ENCODE measurements around the gene C16orf82.

C16orf82 gene

DNA sequence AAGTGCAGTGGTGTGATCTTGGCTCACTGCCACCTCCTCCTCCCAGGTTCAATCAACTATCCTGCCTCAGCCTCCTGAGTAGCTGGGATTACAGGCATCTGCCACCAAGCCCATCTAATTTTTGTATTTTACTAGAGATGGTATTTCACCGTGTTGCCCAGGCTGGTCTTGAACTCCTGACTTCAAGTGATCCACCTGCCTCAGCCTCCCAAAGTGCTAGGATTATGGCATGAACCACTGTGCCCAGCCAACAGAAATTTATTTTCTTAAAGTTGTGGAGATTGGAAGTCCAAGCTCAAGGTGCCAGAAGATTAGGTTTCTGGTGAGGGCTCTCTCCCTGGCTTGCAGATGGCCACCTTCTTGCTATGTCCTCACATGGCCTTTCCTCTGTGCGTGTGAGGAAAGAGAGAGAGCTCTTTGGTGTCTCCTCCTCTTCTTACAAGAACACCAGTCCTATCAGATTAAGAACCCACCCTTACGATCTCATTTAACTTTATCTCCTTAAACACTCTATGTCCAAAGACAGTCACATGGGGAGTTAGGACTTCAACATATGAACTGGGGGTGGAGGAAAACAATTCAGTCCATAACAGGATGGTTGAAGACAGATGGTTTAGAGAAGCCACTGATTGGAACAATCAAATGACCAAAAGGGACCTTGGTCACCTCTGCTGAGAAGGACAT, 31.8 kb downstream of the C16orf82 start:
- DNase-seq (ENCODE audit: low read depth, low spot score), result no peak
- Histone ChIP-seq H3K36me3 (ENCODE audit: insufficient read depth, low read length) (no peaks in the 10 kb centered on the region), H3K27ac (0 out of 2 replicates have a peak overlapping the region, but pooled peaks have one; percentile 57), H3K9ac (ENCODE audit: insufficient read length) (no peak overlapping the region), H3K4me3 (no peak overlapping the region), H3K9me3 (ENCODE audit: low read depth, low read length) (no peaks in the 10 kb centered on the region; the same call in 1 of the 2 replicates)
- no peak for TF ChIP-seq EZH2 (IDR thresholded peaks at IDR 0.05)
- no peak for TF ChIP-seq FOXP2 (optimal IDR thresholded peaks at IDR 0.05; ENCODE audit: control extremely low read depth, extremely low read length, insufficient read depth)
- no peak for TF ChIP-seq POLR2AphosphoS5 (IDR thresholded peaks at IDR 0.05; ENCODE audit: borderline replicate concordance, low read depth, low read length)

DNA sequence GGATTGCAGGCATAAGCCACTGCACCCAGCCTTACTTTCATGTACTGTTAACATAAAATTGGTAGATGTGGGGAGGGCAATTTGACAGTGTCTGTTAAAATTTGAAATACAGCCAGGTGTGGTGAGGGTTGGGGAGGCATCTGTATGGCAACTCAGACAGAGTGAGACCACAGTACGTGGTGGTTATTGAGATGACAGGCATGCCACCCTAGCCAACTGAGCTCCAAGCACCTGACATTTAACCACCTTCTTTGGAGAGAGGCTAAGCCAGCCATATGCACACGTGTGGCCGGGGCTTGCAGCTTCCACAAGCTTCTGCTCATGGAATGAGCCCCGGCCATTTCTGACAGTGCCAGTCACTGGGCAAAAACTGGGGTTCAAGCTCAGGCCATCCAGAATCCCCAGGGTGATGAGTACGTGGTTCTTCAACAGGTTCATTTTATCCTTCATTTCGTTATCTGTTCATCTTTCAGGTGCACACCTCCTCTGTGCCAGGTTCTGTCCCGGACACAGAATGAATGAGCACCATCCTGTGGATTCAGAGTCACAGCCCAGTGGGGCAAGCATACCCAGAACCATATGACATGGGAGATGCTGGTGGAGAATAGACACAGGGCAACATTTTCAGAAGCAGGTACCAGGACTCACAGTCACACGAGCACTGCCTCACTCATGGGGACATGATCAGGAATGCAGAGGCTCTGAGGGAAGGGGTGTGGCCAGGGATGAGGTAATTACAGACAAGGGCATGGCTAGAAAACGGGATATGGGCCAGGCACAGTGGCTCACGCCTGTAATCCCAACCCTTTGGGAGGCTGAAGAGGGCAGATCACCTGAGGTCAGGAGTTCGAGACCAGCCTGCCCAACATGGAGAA, 36.2 kb downstream of the C16orf82 start:
- no peak for TF ChIP-seq EZH2 (IDR thresholded peaks at IDR 0.05)
- no peak for TF ChIP-seq POLR2AphosphoS5 (IDR thresholded peaks at IDR 0.05; ENCODE audit: borderline replicate concordance, low read depth, low read length)
- TF ChIP-seq FOXP2 (optimal IDR thresholded peaks at IDR 0.05; ENCODE audit: control extremely low read depth, extremely low read length, insufficient read depth), result no peak
- Histone ChIP-seq H3K4me3 (no peak overlapping the region), H3K9me3 (ENCODE audit: low read depth, low read length) (no peaks in the 10 kb centered on the region), H3K9ac (ENCODE audit: insufficient read length) (no peak overlapping the region), H3K27ac (no peak overlapping the region), H3K36me3 (ENCODE audit: insufficient read depth, low read length) (no peaks in the 10 kb centered on the region)
- no peak for DNase-seq (ENCODE audit: low read depth, low spot score)

DNA sequence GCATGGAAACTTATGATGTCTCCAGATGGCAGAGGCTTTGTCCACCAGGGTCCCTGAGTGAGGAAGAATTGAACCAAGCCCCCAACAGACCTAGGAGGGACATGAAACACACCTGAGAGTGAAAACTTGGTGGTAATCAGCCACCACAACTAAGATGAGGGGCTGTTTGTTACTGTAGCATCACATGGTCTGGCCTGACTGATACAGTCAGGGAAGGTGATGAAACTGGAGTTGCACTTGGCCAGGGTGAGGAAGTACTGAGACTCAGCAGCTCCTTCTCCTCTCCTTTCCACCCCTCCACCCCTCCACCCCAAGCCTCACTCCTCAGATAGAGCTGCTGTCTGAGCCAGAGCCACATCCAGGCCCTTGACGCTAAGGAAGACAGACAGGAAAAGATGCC, 37.2 kb downstream of the C16orf82 start:
- no peaks in the 10 kb centered on the region for H3K36me3 ChIP-seq (ENCODE audit: insufficient read depth, low read length)
- H3K9ac ChIP-seq (ENCODE audit: insufficient read length), result no peak overlapping the region
- TF ChIP-seq FOXP2 (optimal IDR thresholded peaks at IDR 0.05; ENCODE audit: control extremely low read depth, extremely low read length, insufficient read depth) (no peak), EZH2 (IDR thresholded peaks at IDR 0.05) (no peak), POLR2AphosphoS5 (IDR thresholded peaks at IDR 0.05; ENCODE audit: borderline replicate concordance, low read depth, low read length) (no peak)

DNA sequence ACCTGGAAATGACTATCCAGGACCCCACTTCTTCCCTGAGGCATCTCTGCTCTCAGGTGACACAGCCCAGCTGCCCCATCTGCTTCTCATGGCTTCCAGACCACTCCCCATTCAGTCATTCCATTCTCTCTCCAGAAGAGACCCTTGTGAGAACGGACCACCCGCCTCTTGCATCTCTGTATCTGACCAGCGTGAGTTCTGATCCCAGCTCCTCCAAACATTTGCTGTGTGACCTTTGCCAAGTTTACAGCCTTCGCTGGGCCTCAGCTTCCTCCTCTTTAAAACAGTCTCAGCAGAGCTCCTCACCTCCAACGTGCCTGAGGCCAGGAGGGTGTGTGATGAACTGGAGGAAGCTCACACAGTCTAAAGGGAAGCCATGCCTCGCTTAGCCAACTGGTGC, 39.6 kb downstream of the C16orf82 start:
- Histone ChIP-seq H3K27ac (no peak overlapping the region), H3K4me3 (no peak overlapping the region), H3K9ac (ENCODE audit: insufficient read length) (no peak overlapping the region), H3K9me3 (ENCODE audit: low read depth, low read length) (no peaks in the 10 kb centered on the region), H3K36me3 (ENCODE audit: insufficient read depth, low read length) (no peaks in the 10 kb centered on the region)
- no peak for DNase-seq (ENCODE audit: low read depth, low spot score)
- no peak for TF ChIP-seq EZH2 (IDR thresholded peaks at IDR 0.05)
- TF ChIP-seq POLR2AphosphoS5 (IDR thresholded peaks at IDR 0.05; ENCODE audit: borderline replicate concordance, low read depth, low read length), result no peak
- no peak for TF ChIP-seq FOXP2 (optimal IDR thresholded peaks at IDR 0.05; ENCODE audit: control extremely low read depth, extremely low read length, insufficient read depth)

More for the DNA sequence above, 37.2 kb downstream of the C16orf82 start:
- Histone ChIP-seq H3K9me3 (ENCODE audit: low read depth, low read length) (no peaks in the 10 kb centered on the region), H3K27ac (no peak overlapping the region), H3K4me3 (no peak overlapping the region)
- no peak for DNase-seq (ENCODE audit: low read depth, low spot score)

DNA sequence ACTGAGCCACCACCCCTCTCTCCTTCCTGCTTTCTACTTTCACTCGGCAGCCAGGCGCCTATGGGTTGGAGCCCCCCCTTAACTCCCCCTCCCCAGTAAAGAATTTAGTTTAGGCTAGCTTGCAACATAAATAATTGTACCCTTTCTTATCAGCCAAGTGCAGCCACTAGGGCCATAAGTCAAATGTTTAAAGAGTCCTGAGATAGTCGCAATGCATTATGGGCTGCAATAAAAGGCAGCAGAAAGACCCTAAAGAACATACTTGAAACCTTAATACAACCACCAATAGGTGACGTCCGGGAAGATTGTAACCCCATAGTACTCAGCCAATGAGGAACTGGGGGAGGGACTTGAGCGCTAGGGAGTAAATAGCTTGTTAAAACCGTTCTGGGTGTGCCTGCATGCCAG, 40.5 kb downstream of the C16orf82 start:
- no peaks in the 10 kb centered on the region for H3K9me3 ChIP-seq (ENCODE audit: low read depth, low read length)
- TF ChIP-seq EZH2 (IDR thresholded peaks at IDR 0.05), result no peak
- TF ChIP-seq POLR2AphosphoS5 (IDR thresholded peaks at IDR 0.05; ENCODE audit: borderline replicate concordance, low read depth, low read length), result no peak
- TF ChIP-seq FOXP2 (optimal IDR thresholded peaks at IDR 0.05; ENCODE audit: control extremely low read depth, extremely low read length, insufficient read depth), result no peak
- DNase-seq (ENCODE audit: low read depth, low spot score), result no peak

DNA sequence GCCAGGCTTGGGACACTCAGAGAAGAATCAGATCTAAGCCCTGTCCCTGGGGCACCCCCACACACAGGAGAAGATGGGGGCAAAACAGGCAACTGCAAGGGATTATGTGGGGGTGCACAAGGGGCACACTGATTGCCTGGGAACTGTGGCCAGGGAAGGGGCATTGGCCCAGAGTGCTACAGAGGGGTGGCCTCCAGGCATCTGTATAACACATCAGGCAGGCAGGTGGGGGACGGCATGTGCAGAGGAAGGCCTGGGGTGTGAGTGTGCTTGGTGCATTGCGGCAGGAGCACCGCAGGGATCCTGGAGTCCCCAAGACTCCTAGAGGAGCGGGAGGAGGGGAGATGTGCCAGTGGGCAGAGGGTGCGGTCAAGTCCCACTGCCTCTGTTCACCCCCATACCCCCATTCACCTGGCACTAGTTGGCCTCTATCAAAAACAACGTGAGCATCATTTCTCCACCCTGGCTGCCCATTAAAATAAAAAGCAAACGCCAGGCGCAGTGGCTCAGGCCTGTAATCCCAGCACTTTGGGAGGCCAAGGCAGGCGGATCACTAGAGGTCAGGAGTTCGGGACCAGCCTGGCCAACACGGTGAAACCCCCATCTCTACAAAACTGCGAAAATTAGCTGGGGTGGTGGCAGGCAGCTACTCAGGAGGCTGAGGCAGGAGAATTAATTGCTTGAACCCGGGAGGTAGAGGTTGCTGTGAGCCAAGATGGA, 41.5 kb downstream of the C16orf82 start:
- TF ChIP-seq EZH2 (IDR thresholded peaks at IDR 0.05) (no peak), FOXP2 (optimal IDR thresholded peaks at IDR 0.05; ENCODE audit: control extremely low read depth, extremely low read length, insufficient read depth) (no peak)
- DNase-seq (ENCODE audit: low read depth, low spot score), result no peak
- Histone ChIP-seq H3K27ac (0 out of 2 replicates have a peak overlapping the region, but pooled peaks have one; percentile 25), H3K9me3 (ENCODE audit: low read depth, low read length) (no peaks in the 10 kb centered on the region), H3K36me3 (ENCODE audit: insufficient read depth, low read length) (no peaks in the 10 kb centered on the region), H3K4me3 (no peak overlapping the region), H3K9ac (ENCODE audit: insufficient read length) (no peak overlapping the region)

More for the DNA sequence above, 40.5 kb downstream of the C16orf82 start:
- Histone ChIP-seq H3K4me3 (no peak overlapping the region), H3K27ac (peak overlapping the region; percentile 25; the same call in 1 of the 2 replicates), H3K36me3 (ENCODE audit: insufficient read depth, low read length) (no peaks in the 10 kb centered on the region), H3K9ac (ENCODE audit: insufficient read length) (no peak overlapping the region)

DNA sequence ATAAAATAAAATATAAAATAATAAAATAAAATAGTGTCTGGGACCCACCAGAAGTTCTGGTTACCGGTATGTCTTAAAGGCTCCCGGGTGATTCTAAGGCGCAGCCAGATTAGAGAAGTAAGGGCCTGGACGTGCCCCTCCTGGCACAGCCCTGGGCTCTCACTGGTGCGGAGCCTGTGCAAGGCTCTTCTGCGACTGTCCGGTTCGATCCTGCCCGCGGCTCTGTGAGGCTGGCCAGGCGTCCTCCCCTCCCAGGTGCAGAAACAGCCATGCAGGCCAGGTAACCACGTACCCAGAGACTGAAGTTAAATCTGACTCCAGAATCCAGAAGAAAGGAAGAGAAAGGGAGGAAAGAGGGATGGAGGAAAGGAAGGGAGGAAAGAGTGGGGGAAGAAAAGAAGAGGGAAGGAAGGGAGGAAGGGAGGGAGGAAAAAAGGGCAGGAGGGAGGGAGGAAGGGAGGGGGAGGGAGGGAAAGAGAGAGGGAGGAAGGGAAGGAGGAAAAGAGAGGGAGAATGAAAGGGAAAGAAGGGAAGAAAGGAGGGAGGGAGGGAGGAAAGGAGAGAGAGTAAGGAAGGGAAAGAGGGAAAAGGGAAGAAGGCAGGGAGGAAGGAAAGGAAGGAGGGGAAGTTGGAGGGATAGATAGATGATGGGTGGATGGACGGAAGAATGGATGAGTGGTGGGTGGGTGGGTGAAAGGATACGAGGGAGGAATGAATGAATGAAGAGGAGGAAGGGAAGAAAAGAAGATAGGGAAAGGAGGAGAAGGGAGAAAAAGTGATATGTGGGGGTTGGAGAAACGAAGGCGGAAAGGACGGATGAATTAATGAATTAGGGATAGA, 42.3 kb downstream of the C16orf82 start:
- Histone ChIP-seq H3K4me3 (peak overlapping the region; percentile 78), H3K27ac (peak overlapping the region; percentile 97), H3K9me3 (ENCODE audit: low read depth, low read length) (no peaks in the 10 kb centered on the region), H3K36me3 (ENCODE audit: insufficient read depth, low read length) (no peaks in the 10 kb centered on the region), H3K9ac (ENCODE audit: insufficient read length) (peak overlapping the region; percentile 56)
- no peak for TF ChIP-seq POLR2AphosphoS5 (IDR thresholded peaks at IDR 0.05; ENCODE audit: borderline replicate concordance, low read depth, low read length)
- TF ChIP-seq FOXP2 (optimal IDR thresholded peaks at IDR 0.05; ENCODE audit: control extremely low read depth, extremely low read length, insufficient read depth), result no peak
- no peak for TF ChIP-seq EZH2 (IDR thresholded peaks at IDR 0.05)
- no peak for DNase-seq (ENCODE audit: low read depth, low spot score)

Measured in SK-N-MC (cell line).